GM21737 (cell line): ENCODE data around the gene LRRFIP1.

Source experiments
- ATAC-seq: cut with Tn5 transposase; IDR thresholded peaks from one replicate; pipeline ENCODE4 v1.9.1; 2021; ENCODE audit warnings: mild to moderate bottlenecking, moderate library complexity; ENCODE audit not compliant: unreplicated experiment

LRRFIP1 gene

GRCh38 chr2:237820421-237820820 is 193.0 kb downstream of the LRRFIP1 start:
- ATAC-seq = no peak

DNA sequence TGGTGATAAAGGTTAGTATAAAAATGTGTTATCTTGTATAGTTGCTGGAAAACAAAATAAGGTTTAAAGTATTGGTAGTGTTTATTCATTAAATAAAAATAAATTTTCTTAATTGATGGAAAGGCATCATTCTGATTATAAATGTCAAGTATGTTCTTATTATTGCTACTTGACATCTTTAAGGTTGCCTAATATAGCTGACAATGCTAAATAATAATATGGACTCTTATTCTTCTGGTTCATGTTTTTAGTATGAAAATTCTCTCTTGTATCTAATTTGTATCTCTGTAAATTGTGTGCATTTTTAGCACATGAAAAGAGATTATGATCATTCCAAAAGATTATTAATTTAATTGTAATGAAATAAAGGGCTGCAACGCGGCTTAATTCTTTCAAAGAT is 196.2 kb downstream of the LRRFIP1 start:
- no peak for ATAC-seq

DNA sequence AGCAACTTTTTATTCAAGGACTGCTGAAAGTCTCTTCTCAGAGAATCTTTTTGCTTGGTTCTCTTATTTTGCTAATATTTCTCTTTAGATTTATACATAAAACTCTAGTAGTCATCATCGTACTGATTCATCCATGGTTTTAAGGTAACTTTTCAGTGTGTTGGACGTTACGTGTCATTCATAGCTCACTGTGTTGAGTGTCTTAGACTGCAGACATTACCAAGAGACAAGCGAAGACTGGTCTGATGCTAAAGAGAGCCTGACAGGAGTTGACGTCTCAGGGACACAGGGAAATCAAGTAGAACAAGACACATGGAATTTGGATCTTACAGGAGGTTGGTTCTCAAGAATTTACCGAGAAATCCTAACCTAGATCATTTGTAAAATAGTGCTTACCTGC is 196.7 kb downstream of the LRRFIP1 start:
- ATAC-seq = no peak

GRCh38 chr2:237827421-237827987 is 200.1 kb downstream of the LRRFIP1 start:
- ATAC-seq = no peak
